ENCODE measurements around the gene SLC1A5. TPM values are rescaled to one million over a fixed set of nuclear protein-coding genes. Genes with fewer than 3 reads are reported as not detected.

SLC1A5 gene
- total RNA-seq, 2 donors from 2014 or later: 77.6 to 78.1 TPM

- Mint-ChIP-seq H3K9me3 (no peaks in the 10 kb centered on the region), H3K27me3 (ENCODE audit: insufficient read depth) (no peaks in the 10 kb centered on the region), H3K27ac (no peak overlapping the region), H3K36me3 (ENCODE audit: low read depth) (peaks cover 61% of the 10 kb centered on the region), H3K4me3 (no peak overlapping the region), H3K4me1 (peaks cover 8% of the 10 kb centered on the region)
- H3K9ac ChIP-seq (ENCODE audit: extremely low read depth, low read length, poor library complexity, severe bottlenecking): no peak overlapping the region
- no peaks in the 10 kb centered on the region for H3K4me1 ChIP-seq (ENCODE audit: control insufficient read depth, insufficient read depth, low read length)
- no peak for DNase-seq
- H3K4me3 ChIP-seq (ENCODE audit: low read length): no peak overlapping the region
- no peak overlapping the region for H3K27ac ChIP-seq (ENCODE audit: low read depth, low read length)
- H3K27me3 ChIP-seq (ENCODE audit: control insufficient read depth, insufficient read depth, low read length, poor library complexity, severe bottlenecking): no peaks in the 10 kb centered on the region
- H3K9me3 ChIP-seq (ENCODE audit: control insufficient read depth, low read length): no peaks in the 10 kb centered on the region
- WGBS, 2 experiments (ENCODE audit: insufficient coverage in 1 of 2, insufficient read length in 1 of 2): 93 to 96% methylated on average over 9 to 22 of the region's 22 CpGs
- no peak for TF ChIP-seq CTCF (conservative IDR thresholded peaks at IDR 0.05)
- peaks cover 60% of the 10 kb centered on the region for H3K36me3 ChIP-seq (ENCODE audit: control insufficient read depth, insufficient read depth, low read length)
These were observed 51.7 kb downstream of the SLC1A5 start for GRCh38 chr19:46736531-46737297.

- H3K4me1 ChIP-seq (ENCODE audit: control insufficient read depth, insufficient read depth, low read length): no peaks in the 10 kb centered on the region
- Mint-ChIP-seq H3K27ac (peak overlapping the region; percentile 62), H3K36me3 (ENCODE audit: low read depth) (peaks cover 70% of the 10 kb centered on the region), H3K9me3 (no peaks in the 10 kb centered on the region), H3K4me3 (no peak overlapping the region), H3K27me3 (ENCODE audit: insufficient read depth) (no peaks in the 10 kb centered on the region), H3K4me1 (no peaks in the 10 kb centered on the region)
- H3K36me3 ChIP-seq (ENCODE audit: control insufficient read depth, insufficient read depth, low read length): peaks cover 70% of the 10 kb centered on the region
- no peak for DNase-seq
- H3K9me3 ChIP-seq (ENCODE audit: control insufficient read depth, low read length): no peaks in the 10 kb centered on the region
- no peak overlapping the region for H3K27ac ChIP-seq (ENCODE audit: low read depth, low read length)
- no peak for TF ChIP-seq CTCF (conservative IDR thresholded peaks at IDR 0.05)
- H3K27me3 ChIP-seq (ENCODE audit: control insufficient read depth, insufficient read depth, low read length, poor library complexity, severe bottlenecking): no peaks in the 10 kb centered on the region
- 93 to 97% methylated on average over 6 to 11 of the region's 11 CpGs for WGBS, 2 experiments (ENCODE audit: insufficient coverage in 1 of 2, insufficient read length in 1 of 2)
- no peak overlapping the region for H3K9ac ChIP-seq (ENCODE audit: extremely low read depth, low read length, poor library complexity, severe bottlenecking)
- H3K4me3 ChIP-seq (ENCODE audit: low read length): no peak overlapping the region
These were observed 54.6 kb downstream of the SLC1A5 start for GRCh38 chr19:46733690-46734292.

GRCh38 chr19:46732966-46733689 is 55.3 kb downstream of the SLC1A5 start:
- H3K4me1 Mint-ChIP-seq: no peaks in the 10 kb centered on the region
- Histone ChIP-seq H3K4me1 (ENCODE audit: control insufficient read depth, insufficient read depth, low read length) (no peaks in the 10 kb centered on the region), H3K9me3 (ENCODE audit: control insufficient read depth, low read length) (no peaks in the 10 kb centered on the region), H3K36me3 (ENCODE audit: control insufficient read depth, insufficient read depth, low read length) (peaks cover 69% of the 10 kb centered on the region), H3K4me3 (ENCODE audit: low read length) (no peak overlapping the region), H3K9ac (ENCODE audit: extremely low read depth, low read length, poor library complexity, severe bottlenecking) (no peak overlapping the region), H3K27me3 (ENCODE audit: control insufficient read depth, insufficient read depth, low read length, poor library complexity, severe bottlenecking) (no peaks in the 10 kb centered on the region), H3K27ac (ENCODE audit: low read depth, low read length) (no peak overlapping the region)
- H3K27ac Mint-ChIP-seq: no peak overlapping the region
- no peak for DNase-seq
- no peaks in the 10 kb centered on the region for H3K27me3 Mint-ChIP-seq (ENCODE audit: insufficient read depth)
- no peaks in the 10 kb centered on the region for H3K9me3 Mint-ChIP-seq
- H3K4me3 Mint-ChIP-seq: no peak overlapping the region
- WGBS, 2 experiments (ENCODE audit: insufficient coverage in 1 of 2, insufficient read length in 1 of 2): 94 to 95% methylated on average over 20 to 23 of the region's 23 CpGs
- no peak for TF ChIP-seq CTCF (conservative IDR thresholded peaks at IDR 0.05)
- H3K36me3 Mint-ChIP-seq (ENCODE audit: low read depth): peaks cover 74% of the 10 kb centered on the region
